Brain microvascular endothelial cell (primary cell): ENCODE data around the gene P3H2.
A peak's percentile ranks its signal among the peaks of the same experiment; 100 is the strongest.
"Not testable (repeated sequence)": the region's sequence is repeated elsewhere in the genome, so short reads cannot be mapped to it uniquely, and the experiment has no call there.

Source experiments
- DNase-seq: peaks from one replicate; pipeline ENCODE4 v3.0.0-alpha.2; 2020
- H3K27ac ChIP-seq: fragments of 250-450 bp; sonication (Bioruptor Pico); 2 replicates; pipeline ENCODE4 v1.5.1; 2020; ENCODE audit warnings: mild to moderate bottlenecking, moderate library complexity
- H3K27me3 ChIP-seq: fragments of 250-450 bp; sonication (Bioruptor Pico); replicated peaks from 2 replicates; pipeline ENCODE4 v1.5.1; 2020; ENCODE audit warnings: mild to moderate bottlenecking
- H3K36me3 ChIP-seq: fragments of 250-450 bp; sonication (Bioruptor Pico); replicated peaks from 2 replicates; pipeline ENCODE4 v1.5.1; 2020; ENCODE audit warnings: mild to moderate bottlenecking
- H3K4me3 ChIP-seq: 2 replicates; pipeline ENCODE4 v1.5.1; 2011; ENCODE audit warnings: low read depth, mild to moderate bottlenecking, control low read depth, low read length, moderate library complexity
- CTCF ChIP-seq: IDR thresholded peaks from 2 replicates; pipeline ENCODE4 v1.5.1; 2011; ENCODE audit warnings: low read depth, mild to moderate bottlenecking, moderate library complexity, low read length, control low read depth, inconsistent platforms; ENCODE audit errors: missing control alignments
- in situ Hi-C: cut with HindIII; loops from 2 replicates; pipeline ENCODE4 v1.10.0; 2017; ENCODE audit warnings: low sequenced_read_pairs, low pct_ligation_motif_present

Gene P3H2

GRCh38 chr3:190072856-190073255, 47.8 kb downstream of the P3H2 start:
- no peak overlapping the region for H3K27ac ChIP-seq
- no peak for TF ChIP-seq CTCF
- DNase-seq, result no peak
- no peak overlapping the region for H3K4me3 ChIP-seq
- H3K36me3 ChIP-seq, result no peaks in the 10 kb centered on the region
- in situ Hi-C loops, result no loop called here
- H3K27me3 ChIP-seq, result no peaks in the 10 kb centered on the region

- not testable (repeated sequence) for H3K4me3 ChIP-seq, DNase-seq
Measured at GRCh38 chr3:190071921-190072320, 48.8 kb downstream of the P3H2 start.

GRCh38 chr3:190070622-190071347, 49.9 kb downstream of the P3H2 start:
- no peak overlapping the region for H3K27ac ChIP-seq
- in situ Hi-C loops, result no loop called here
- H3K4me3 ChIP-seq, result no peak overlapping the region
- no peak for DNase-seq
- H3K27me3 ChIP-seq, result no peaks in the 10 kb centered on the region
- TF ChIP-seq CTCF, result no peak
- no peaks in the 10 kb centered on the region for H3K36me3 ChIP-seq

More at GRCh38 chr3:190071921-190072320, 48.8 kb downstream of the P3H2 start:
- H3K27ac ChIP-seq, H3K27me3 ChIP-seq, H3K36me3 ChIP-seq, in situ Hi-C loops: not testable (repeated sequence)

GRCh38 chr3:190065204-190065603, 55.5 kb downstream of the P3H2 start:
- no peak overlapping the region for H3K4me3 ChIP-seq
- in situ Hi-C loops, result no loop called here
- H3K27ac ChIP-seq, result no peak overlapping the region
- DNase-seq, result no peak
- no peak for TF ChIP-seq CTCF
- no peaks in the 10 kb centered on the region for H3K27me3 ChIP-seq
- H3K36me3 ChIP-seq, result no peaks in the 10 kb centered on the region

GRCh38 chr3:190064659-190065058, 56.0 kb downstream of the P3H2 start:
- H3K36me3 ChIP-seq, result no peaks in the 10 kb centered on the region
- DNase-seq, result no peak
- no peak for TF ChIP-seq CTCF
- peak overlapping the region; percentile 46 for H3K27ac ChIP-seq
- H3K4me3 ChIP-seq, result no peak overlapping the region
- in situ Hi-C loops, result no loop called here
- H3K27me3 ChIP-seq, result no peaks in the 10 kb centered on the region

- peak; percentile 89 for DNase-seq
- TF ChIP-seq CTCF, result no peak
- Histone ChIP-seq H3K4me3 (no peak overlapping the region), H3K27me3 (no peaks in the 10 kb centered on the region), H3K36me3 (no peaks in the 10 kb centered on the region), H3K27ac (peak overlapping the region; percentile 50)
- in situ Hi-C loops, result no loop called here
Measured at GRCh38 chr3:190064112-190064511, 56.6 kb downstream of the P3H2 start.
